Neural cell (in vitro differentiated cells): ENCODE results near the gene PUM2.

Experiments
- EZH2 ChIP-seq: fragments of 200-600, 300-800 bp; shearing (Covaris generic), sonication (generic); IDR thresholded peaks from 2 replicates; pipeline ENCODE4 v1.6.1; 2014; ENCODE audit warnings: antibody characterized with exemption, low read length, borderline replicate concordance, mild to moderate bottlenecking; ENCODE audit not compliant: insufficient read depth, poor library complexity, severe bottlenecking
- MXI1 ChIP-seq: fragments of 450-650 bp; conservative IDR thresholded peaks from 2 replicates; pipeline ENCODE4 v1.6.1; 2014; ENCODE audit warnings: antibody characterized with exemption, mild to moderate bottlenecking; ENCODE audit not compliant: poor library complexity, severe bottlenecking
- POLR2AphosphoS5 ChIP-seq: IDR thresholded peaks from 2 replicates; pipeline ENCODE4 v1.6.1; 2012
- RAD21 ChIP-seq: fragments of 450-650 bp; conservative IDR thresholded peaks from 2 replicates; pipeline ENCODE4 v1.6.1; 2014; ENCODE audit warnings: antibody characterized with exemption, mild to moderate bottlenecking, moderate library complexity
- SMC3 ChIP-seq: fragments of 450-650 bp; conservative IDR thresholded peaks from 2 replicates; pipeline ENCODE4 v1.6.1; 2014; ENCODE audit warnings: antibody characterized with exemption, mild to moderate bottlenecking, moderate library complexity; ENCODE audit not compliant: poor library complexity
- TAF1 ChIP-seq: IDR thresholded peaks from 2 replicates; pipeline ENCODE4 v1.6.1; 2012; ENCODE audit warnings: low read depth
- TF ChIP-seq, protein P1 (sequence below): fragments of 450-650 bp; IDR thresholded peaks from 2 replicates; pipeline ENCODE4 v1.5.1; 2014; ENCODE audit warnings: antibody characterized with exemption, mild to moderate bottlenecking, moderate library complexity; ENCODE audit not compliant: poor library complexity, severe bottlenecking

DNA sequence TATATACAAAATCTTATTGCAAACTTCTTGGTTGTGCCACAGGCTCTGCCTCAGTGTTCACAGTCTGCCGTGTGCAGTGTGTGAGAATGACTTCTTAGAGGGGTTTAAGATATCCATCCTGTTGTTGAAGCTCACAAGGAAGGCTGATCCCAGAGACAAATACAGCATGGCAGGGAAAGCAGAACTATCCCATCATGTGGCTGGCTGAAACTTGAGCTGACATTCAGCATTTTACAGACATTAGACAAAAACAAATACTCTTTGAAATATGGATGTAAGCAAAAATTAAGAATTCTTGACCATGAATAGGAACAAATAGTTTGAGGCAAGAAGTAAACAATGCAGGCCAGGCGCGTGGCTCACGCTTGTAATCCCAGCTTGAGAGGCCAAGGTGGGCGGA lies 12.9 kb upstream of the PUM2 start:
- TF ChIP-seq, protein P1, sequence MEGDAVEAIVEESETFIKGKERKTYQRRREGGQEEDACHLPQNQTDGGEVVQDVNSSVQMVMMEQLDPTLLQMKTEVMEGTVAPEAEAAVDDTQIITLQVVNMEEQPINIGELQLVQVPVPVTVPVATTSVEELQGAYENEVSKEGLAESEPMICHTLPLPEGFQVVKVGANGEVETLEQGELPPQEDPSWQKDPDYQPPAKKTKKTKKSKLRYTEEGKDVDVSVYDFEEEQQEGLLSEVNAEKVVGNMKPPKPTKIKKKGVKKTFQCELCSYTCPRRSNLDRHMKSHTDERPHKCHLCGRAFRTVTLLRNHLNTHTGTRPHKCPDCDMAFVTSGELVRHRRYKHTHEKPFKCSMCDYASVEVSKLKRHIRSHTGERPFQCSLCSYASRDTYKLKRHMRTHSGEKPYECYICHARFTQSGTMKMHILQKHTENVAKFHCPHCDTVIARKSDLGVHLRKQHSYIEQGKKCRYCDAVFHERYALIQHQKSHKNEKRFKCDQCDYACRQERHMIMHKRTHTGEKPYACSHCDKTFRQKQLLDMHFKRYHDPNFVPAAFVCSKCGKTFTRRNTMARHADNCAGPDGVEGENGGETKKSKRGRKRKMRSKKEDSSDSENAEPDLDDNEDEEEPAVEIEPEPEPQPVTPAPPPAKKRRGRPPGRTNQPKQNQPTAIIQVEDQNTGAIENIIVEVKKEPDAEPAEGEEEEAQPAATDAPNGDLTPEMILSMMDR, result no peak
- TF ChIP-seq RAD21 (no peak), EZH2 (no peak), TAF1 (no peak), POLR2AphosphoS5 (no peak), SMC3 (no peak), MXI1 (no peak)
